T1000 (cell line): Measurements from ENCODE around the gene CENPO.

Experiments used
- DNase-seq: peaks from one replicate; lab custom pipeline; 2025; ENCODE audit warnings: mixed read lengths; lab: John Stamatoyannopoulos, UW

The CENPO gene

GRCh38 chr2:24824966-24825882, 32.0 kb downstream of the CENPO start:
- DNase-seq, result no peak

GRCh38 chr2:24825883-24826772, 32.9 kb downstream of the CENPO start:
- no peak for DNase-seq

- no peak for DNase-seq
Observed at GRCh38 chr2:24826773-24827145, 33.5 kb downstream of the CENPO start.

GRCh38 chr2:24827321-24828237, 34.4 kb downstream of the CENPO start:
- DNase-seq, result peak; percentile 18

- no peak for DNase-seq
Observed at GRCh38 chr2:24828238-24828996, 35.2 kb downstream of the CENPO start.

GRCh38 chr2:24830351-24830750, 37.1 kb downstream of the CENPO start:
- DNase-seq, result no peak

GRCh38 chr2:24830786-24831185, 37.6 kb downstream of the CENPO start:
- no peak for DNase-seq

- no peak for DNase-seq
Observed at GRCh38 chr2:24831221-24832072, 38.2 kb downstream of the CENPO start.

- DNase-seq, result no peak
Observed at GRCh38 chr2:24832073-24832461, 38.8 kb downstream of the CENPO start.

- no peak for DNase-seq
Observed at GRCh38 chr2:24832521-24832920, 39.3 kb downstream of the CENPO start.

GRCh38 chr2:24832931-24833701, 39.9 kb downstream of the CENPO start:
- no peak for DNase-seq

GRCh38 chr2:24833821-24834732, 40.9 kb downstream of the CENPO start:
- no peak for DNase-seq

GRCh38 chr2:24834733-24835395, 41.6 kb downstream of the CENPO start:
- DNase-seq, result no peak

- DNase-seq, result peak; percentile 10
Observed at GRCh38 chr2:24835411-24835810, 42.2 kb downstream of the CENPO start.

- DNase-seq, result no peak
Observed at GRCh38 chr2:24836206-24836605, 43.0 kb downstream of the CENPO start.

- DNase-seq, result no peak
Observed at GRCh38 chr2:24836706-24837105, 43.5 kb downstream of the CENPO start.

- DNase-seq, result no peak
Observed at GRCh38 chr2:24837996-24838513, 44.8 kb downstream of the CENPO start.
